Activated naive CD4-positive, alpha-beta T cell treated with anti-CD3 and anti-CD28 coated beads, Interleukin-2, amount 50 U/mL, for 16 hours (primary cell): ENCODE data around the gene CDH23.

Source experiments
- DNase-seq: peaks from one replicate; pipeline ENCODE4 v3.0.0-alpha.2; 2020

The CDH23 gene

GRCh38 chr10:71788954-71789353 is 392.2 kb downstream of the CDH23 start:
- DNase-seq, result no peak

- DNase-seq, result no peak
These were observed 393.2 kb downstream of the CDH23 start for GRCh38 chr10:71789871-71790270.

- no peak for DNase-seq
These were observed 394.2 kb downstream of the CDH23 start for GRCh38 chr10:71790749-71791440.

- no peak for DNase-seq
These were observed 398.5 kb downstream of the CDH23 start for GRCh38 chr10:71795248-71795647.

- no peak for DNase-seq
These were observed 400.2 kb downstream of the CDH23 start for GRCh38 chr10:71796749-71797405.

- no peak for DNase-seq
These were observed 401.0 kb downstream of the CDH23 start for GRCh38 chr10:71797533-71798307.

- no peak for DNase-seq
These were observed 401.5 kb downstream of the CDH23 start for GRCh38 chr10:71798308-71798624.

GRCh38 chr10:71799112-71799511 is 402.4 kb downstream of the CDH23 start:
- no peak for DNase-seq

- DNase-seq, result no peak
These were observed 403.1 kb downstream of the CDH23 start for GRCh38 chr10:71799608-71800453.

- no peak for DNase-seq
These were observed 404.6 kb downstream of the CDH23 start for GRCh38 chr10:71801361-71801760.

- DNase-seq, result no peak
These were observed 405.5 kb downstream of the CDH23 start for GRCh38 chr10:71802235-71802634.

GRCh38 chr10:71802715-71803488 is 406.2 kb downstream of the CDH23 start:
- no peak for DNase-seq

- DNase-seq, result no peak
These were observed 407.4 kb downstream of the CDH23 start for GRCh38 chr10:71804077-71804476.

GRCh38 chr10:71805776-71806703 is 409.3 kb downstream of the CDH23 start:
- no peak for DNase-seq

- no peak for DNase-seq
These were observed 410.2 kb downstream of the CDH23 start for GRCh38 chr10:71806704-71807556.

GRCh38 chr10:71807557-71808510 is 411.1 kb downstream of the CDH23 start:
- no peak for DNase-seq

GRCh38 chr10:71809628-71810027 is 412.9 kb downstream of the CDH23 start:
- DNase-seq, result no peak

GRCh38 chr10:71810048-71810750 is 413.5 kb downstream of the CDH23 start:
- no peak for DNase-seq
